ENCODE results near the gene ALG6. TPM values are rescaled to one million over a fixed set of nuclear protein-coding genes. Genes with fewer than 3 reads are reported as not detected.

ALG6 gene
- total RNA-seq, 1 experiment from 2014 or later = 16.3 TPM

Other genes starting within 250 kb of the ALG6 start
- gene FOXD3, start 45.1 kb upstream of the ALG6 start, total RNA-seq (2014; rRNA removed; shearing (Covaris generic); ENCODE audit: low replicate concordance) = 0.30 TPM in 1 of 2 replicates, not detected in the other
- 36.7 and 45.7 TPM in 2 replicates for gene ITGB3BP, start 155.6 kb downstream of the ALG6 start, total RNA-seq (2014; rRNA removed; shearing (Covaris generic); ENCODE audit: low replicate concordance)
- gene EFCAB7, start 155.9 kb downstream of the ALG6 start, total RNA-seq (2014; rRNA removed; shearing (Covaris generic); ENCODE audit: low replicate concordance) = 2.5 and 19.0 TPM in 2 replicates
- gene PGM1, start 225.8 kb downstream of the ALG6 start, total RNA-seq (2014; rRNA removed; shearing (Covaris generic); ENCODE audit: low replicate concordance) = 15.9 and 19.8 TPM in 2 replicates